ENCODE data around the gene ATP5IF1.

DNA sequence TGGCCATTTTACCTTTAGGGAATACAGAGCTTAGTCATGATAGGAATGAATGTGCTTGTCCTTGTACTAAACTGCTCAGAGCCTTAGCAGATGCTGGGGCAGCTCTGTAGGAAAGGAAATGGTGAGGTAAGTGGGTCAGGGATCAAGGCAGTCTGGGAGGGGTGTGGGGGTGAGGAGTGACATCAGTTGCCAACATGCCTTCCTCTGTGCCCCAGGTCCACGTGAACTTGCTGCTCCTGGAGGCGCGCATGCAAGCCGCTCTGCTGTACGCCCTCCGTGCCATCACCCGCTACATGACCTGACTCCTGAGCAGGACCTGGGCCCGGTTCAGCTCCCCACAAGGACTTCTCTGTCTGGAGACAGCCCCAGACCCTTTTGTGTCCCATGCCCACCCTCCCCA, 44.6 kb downstream of the ATP5IF1 start:
- no peak for TF ChIP-seq RCOR1 (IDR thresholded peaks at IDR 0.05; ENCODE audit: low read length)
- TF ChIP-seq YY1 (IDR thresholded peaks at IDR 0.05; ENCODE audit: low read depth), result no peak
- TF ChIP-seq, protein P1, sequence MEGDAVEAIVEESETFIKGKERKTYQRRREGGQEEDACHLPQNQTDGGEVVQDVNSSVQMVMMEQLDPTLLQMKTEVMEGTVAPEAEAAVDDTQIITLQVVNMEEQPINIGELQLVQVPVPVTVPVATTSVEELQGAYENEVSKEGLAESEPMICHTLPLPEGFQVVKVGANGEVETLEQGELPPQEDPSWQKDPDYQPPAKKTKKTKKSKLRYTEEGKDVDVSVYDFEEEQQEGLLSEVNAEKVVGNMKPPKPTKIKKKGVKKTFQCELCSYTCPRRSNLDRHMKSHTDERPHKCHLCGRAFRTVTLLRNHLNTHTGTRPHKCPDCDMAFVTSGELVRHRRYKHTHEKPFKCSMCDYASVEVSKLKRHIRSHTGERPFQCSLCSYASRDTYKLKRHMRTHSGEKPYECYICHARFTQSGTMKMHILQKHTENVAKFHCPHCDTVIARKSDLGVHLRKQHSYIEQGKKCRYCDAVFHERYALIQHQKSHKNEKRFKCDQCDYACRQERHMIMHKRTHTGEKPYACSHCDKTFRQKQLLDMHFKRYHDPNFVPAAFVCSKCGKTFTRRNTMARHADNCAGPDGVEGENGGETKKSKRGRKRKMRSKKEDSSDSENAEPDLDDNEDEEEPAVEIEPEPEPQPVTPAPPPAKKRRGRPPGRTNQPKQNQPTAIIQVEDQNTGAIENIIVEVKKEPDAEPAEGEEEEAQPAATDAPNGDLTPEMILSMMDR (IDR thresholded peaks at IDR 0.05), result no peak
- no peak for TF ChIP-seq POLR2AphosphoS5 (IDR thresholded peaks at IDR 0.05; ENCODE audit: low read depth, low read length)
- TF ChIP-seq RAD21 (IDR thresholded peaks at IDR 0.05; ENCODE audit: low read length), result no peak

All from SK-N-SH (cell line).